ENCODE measurements around the gene RPL37. TPM values are rescaled to one million over a fixed set of nuclear protein-coding genes. Genes with fewer than 3 reads are reported as not detected.

The RPL37 gene
- total and polyA plus RNA-seq, 9 of the 15 experiments (the other 6 are each of a cell fraction or from before 2014, with no cell fraction given): 2,342 to 7,963 (median 4,091) TPM

DNA sequence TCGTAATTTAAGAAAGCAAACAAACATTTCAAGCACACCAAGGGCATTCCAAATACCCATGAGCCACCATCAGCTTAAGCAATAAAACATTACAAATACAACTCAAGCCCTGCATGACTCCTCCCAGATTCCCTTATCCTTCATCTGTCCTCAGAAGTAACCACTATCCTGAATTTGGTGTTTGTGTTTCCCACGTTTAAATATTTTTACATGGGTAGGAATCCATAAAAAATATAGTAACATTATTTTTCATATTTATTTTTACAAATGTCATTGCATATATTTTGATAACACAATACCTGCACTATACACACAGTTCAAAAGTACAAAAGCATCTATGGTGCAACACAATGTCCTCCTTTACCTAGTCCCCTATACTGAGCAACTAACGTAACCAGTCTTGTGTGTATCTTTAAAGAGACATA is 43.3 kb downstream of the RPL37 start (continued):
- TF ChIP-seq, protein P1, sequence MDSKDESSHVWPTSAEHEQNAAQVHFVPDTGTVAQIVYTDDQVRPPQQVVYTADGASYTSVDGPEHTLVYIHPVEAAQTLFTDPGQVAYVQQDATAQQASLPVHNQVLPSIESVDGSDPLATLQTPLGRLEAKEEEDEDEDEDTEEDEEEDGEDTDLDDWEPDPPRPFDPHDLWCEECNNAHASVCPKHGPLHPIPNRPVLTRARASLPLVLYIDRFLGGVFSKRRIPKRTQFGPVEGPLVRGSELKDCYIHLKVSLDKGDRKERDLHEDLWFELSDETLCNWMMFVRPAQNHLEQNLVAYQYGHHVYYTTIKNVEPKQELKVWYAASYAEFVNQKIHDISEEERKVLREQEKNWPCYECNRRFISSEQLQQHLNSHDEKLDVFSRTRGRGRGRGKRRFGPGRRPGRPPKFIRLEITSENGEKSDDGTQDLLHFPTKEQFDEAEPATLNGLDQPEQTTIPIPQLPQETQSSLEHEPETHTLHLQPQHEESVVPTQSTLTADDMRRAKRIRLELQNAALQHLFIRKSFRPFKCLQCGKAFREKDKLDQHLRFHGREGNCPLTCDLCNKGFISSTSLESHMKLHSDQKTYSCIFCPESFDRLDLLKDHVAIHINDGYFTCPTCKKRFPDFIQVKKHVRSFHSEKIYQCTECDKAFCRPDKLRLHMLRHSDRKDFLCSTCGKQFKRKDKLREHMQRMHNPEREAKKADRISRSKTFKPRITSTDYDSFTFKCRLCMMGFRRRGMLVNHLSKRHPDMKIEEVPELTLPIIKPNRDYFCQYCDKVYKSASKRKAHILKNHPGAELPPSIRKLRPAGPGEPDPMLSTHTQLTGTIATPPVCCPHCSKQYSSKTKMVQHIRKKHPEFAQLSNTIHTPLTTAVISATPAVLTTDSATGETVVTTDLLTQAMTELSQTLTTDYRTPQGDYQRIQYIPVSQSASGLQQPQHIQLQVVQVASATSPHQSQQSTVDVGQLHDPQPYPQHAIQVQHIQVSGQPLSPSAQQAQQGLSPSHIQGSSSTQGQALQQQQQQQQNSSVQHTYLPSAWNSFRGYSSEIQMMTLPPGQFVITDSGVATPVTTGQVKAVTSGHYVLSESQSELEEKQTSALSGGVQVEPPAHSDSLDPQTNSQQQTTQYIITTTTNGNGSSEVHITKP (IDR thresholded peaks at IDR 0.05; ENCODE audit: partially characterized antibody): peak; percentile 49
- TF ChIP-seq NFE2L1 (tag; IDR thresholded peaks at IDR 0.05; ENCODE audit: borderline replicate concordance, low read depth): no peak
- no peak for TF ChIP-seq CEBPG (CRISPR knock-in tag; IDR thresholded peaks at IDR 0.05)
- TF ChIP-seq CEBPG (tag; conservative IDR thresholded peaks at IDR 0.05 in 1 of 2, IDR thresholded peaks at IDR 0.05 in 1 of 2): peak in 1 of 2 experiments; percentile 58; a peak in 3 of 4 replicates

DNA sequence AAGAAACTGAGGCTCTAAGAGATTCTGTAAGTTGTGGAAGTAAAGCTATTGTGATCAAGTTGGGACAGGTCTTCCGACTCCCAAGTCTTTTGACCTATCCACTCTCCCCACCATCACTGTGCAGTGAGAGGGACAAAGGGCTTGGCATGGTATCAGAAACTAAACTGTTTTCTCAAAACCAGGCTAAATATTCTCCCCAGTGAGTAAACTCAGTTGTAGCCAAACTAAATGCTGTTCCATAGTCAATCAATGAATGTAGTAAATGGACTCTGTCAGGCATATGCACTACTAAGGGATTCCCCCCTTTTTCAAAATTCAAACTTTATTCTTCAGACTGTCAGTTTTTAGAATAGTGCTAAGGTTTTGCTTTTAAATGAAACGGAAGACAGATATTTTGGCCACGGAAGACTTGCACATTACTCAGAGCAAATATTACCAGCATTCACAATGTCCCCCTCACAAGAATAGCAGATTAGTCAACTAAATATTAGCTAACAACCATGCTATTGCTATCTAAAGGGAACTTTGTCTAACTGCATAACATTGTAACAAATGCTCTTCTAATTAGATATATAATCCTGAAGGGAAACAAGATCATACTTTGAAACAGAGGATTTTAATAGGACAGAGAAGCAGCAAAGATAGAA is 44.0 kb downstream of the RPL37 start:
- peaks cover 13% of the 10 kb centered on the region for H4K20me1 ChIP-seq (replicated peaks; ENCODE audit: control insufficient read depth, insufficient read depth, low read length)
- POLR2A ChIA-PET: interaction anchor here (0.7 to 1.6 kb wide), 7 partner anchors 11 to 44 kb away, joined by 3 to 7 read pairs (median 4); partner anchors contain the start of gene TTC33
- TF ChIP-seq, protein P2, sequence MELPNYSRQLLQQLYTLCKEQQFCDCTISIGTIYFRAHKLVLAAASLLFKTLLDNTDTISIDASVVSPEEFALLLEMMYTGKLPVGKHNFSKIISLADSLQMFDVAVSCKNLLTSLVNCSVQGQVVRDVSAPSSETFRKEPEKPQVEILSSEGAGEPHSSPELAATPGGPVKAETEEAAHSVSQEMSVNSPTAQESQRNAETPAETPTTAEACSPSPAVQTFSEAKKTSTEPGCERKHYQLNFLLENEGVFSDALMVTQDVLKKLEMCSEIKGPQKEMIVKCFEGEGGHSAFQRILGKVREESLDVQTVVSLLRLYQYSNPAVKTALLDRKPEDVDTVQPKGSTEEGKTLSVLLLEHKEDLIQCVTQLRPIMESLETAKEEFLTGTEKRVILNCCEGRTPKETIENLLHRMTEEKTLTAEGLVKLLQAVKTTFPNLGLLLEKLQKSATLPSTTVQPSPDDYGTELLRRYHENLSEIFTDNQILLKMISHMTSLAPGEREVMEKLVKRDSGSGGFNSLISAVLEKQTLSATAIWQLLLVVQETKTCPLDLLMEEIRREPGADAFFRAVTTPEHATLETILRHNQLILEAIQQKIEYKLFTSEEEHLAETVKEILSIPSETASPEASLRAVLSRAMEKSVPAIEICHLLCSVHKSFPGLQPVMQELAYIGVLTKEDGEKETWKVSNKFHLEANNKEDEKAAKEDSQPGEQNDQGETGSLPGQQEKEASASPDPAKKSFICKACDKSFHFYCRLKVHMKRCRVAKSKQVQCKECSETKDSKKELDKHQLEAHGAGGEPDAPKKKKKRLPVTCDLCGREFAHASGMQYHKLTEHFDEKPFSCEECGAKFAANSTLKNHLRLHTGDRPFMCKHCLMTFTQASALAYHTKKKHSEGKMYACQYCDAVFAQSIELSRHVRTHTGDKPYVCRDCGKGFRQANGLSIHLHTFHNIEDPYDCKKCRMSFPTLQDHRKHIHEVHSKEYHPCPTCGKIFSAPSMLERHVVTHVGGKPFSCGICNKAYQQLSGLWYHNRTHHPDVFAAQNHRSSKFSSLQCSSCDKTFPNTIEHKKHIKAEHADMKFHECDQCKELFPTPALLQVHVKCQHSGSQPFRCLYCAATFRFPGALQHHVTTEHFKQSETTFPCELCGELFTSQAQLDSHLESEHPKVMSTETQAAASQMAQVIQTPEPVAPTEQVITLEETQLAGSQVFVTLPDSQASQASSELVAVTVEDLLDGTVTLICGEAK (IDR thresholded peaks at IDR 0.05): peak; percentile 19; the same call in 1 of the 2 replicates
- TF ChIP-seq, protein P2 (CRISPR knock-in tag; IDR thresholded peaks at IDR 0.05): no peak

More for the DNA sequence above, 44.0 kb downstream of the RPL37 start:
- Histone ChIP-seq H3K4me3 (no peak overlapping the region), H3K4me1 (replicated peaks in 1 of 2; ENCODE audit: control insufficient read depth in 2 of 2, insufficient read depth in 2 of 2, low read length in 2 of 2) (peaks cover 14 to 26% of the 10 kb centered on the region in 2 experiments; a peak in 4 of 5 replicates), H3K27me3 (ENCODE audit: control insufficient read depth in 2 of 2, insufficient read depth in 2 of 2, low read length in 2 of 2) (no peaks in the 10 kb centered on the region; a peak in 1 of 5 replicates), H3K36me3 (ENCODE audit: control insufficient read depth, insufficient read depth, low read length) (peaks cover 36% of the 10 kb centered on the region; the same call in 2 of the 3 replicates), H3K9me1 (ENCODE audit: control insufficient read depth, insufficient read depth, low read length) (no peaks in the 10 kb centered on the region), H3K9ac (ENCODE audit: insufficient read depth in 1 of 2, low read depth in 2 of 2, low read length in 2 of 2) (no peak overlapping the region), H2AFZ (ENCODE audit: low read depth, low read length) (no peak overlapping the region), H3K4me2 (ENCODE audit: insufficient read depth, low read length) (no peak overlapping the region), H3K9me3 (replicated peaks; ENCODE audit: control insufficient read depth, insufficient read depth, low read depth, low read length) (no peaks in the 10 kb centered on the region), H3K27ac (ENCODE audit: extremely low read depth, low read depth, low read length) (no peak overlapping the region), H3K79me2 (ENCODE audit: control insufficient read depth, insufficient read depth, low read length) (peaks cover 100% of the 10 kb centered on the region)
- ATAC-seq (peak; percentile 3; the same call in 1 of the 3 replicates), FAIRE-seq (peak; percentile 19), DNase-seq (ENCODE audit: extremely low read depth in 1 of 4, low spot score in 3 of 4) (no peak)
- intact Hi-C loops (cut with micrococcal nuclease) (no loop called here), in situ Hi-C loops (cut with MboI) (no loop called here)
- BruUV-seq (replicated peaks): no TSS peak
- 67% methylated on average over 3 of the region's 3 CpGs for WGBS (ENCODE audit: insufficient coverage, low coverage, missing lambda C conversion rate)
- CTCF ChIA-PET (ENCODE audit: low intra/inter-chr PET ratio): interaction anchor here (0.6 kb wide), 1 partner anchor 43 kb away, joined by 3 read pairs; no protein-coding TSS in a partner anchor
